ENCODE results near the gene KDM5C. TPM values are rescaled to one million over a fixed set of nuclear protein-coding genes. Genes with fewer than 3 reads are reported as not detected.

The KDM5C gene
- total and polyA plus RNA-seq, 9 of the 15 experiments (the other 6 are each of a cell fraction or from before 2014, with no cell fraction given), result 0.62 to 136 (median 52.4) TPM

DNA sequence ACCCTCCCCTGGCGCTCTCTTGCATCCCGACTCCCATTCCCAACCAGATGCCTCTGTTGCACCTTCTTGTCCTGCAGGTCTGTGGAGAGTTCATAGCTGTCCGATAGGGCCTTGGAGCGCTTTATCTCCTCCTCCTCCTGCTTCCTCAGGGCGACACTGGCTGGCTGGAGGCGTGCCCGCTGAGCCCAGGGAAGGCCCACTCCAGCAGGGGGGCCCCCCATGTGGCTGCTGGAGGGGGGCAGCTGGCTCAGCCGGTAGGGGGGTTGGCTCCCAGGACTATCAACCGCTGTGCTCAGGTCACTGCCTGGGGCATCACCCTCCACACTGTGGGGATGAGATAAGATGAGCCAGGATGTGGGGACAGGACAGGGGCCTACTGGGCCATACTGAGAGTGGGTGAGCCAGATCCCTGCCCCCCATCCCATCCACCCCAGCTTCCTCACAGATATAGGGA lies 30.8 kb upstream of the KDM5C start (continued):
- TF ChIP-seq ZNF707 (CRISPR knock-in tag; conservative IDR thresholded peaks at IDR 0.05) (no peak), RFX7 (CRISPR knock-in tag; IDR thresholded peaks at IDR 0.05) (no peak), ZNF174 (CRISPR knock-in tag; IDR thresholded peaks at IDR 0.05) (no peak), SAP30 (IDR thresholded peaks at IDR 0.05; ENCODE audit: borderline replicate concordance, insufficient read depth, low read depth, low read length, poor library complexity, severe bottlenecking) (no peak), MAFK (IDR thresholded peaks at IDR 0.05; ENCODE audit: low read length) (no peak), MEIS2 (IDR thresholded peaks at IDR 0.05; ENCODE audit: partially characterized antibody) (no peak), CREB3L1 (IDR thresholded peaks at IDR 0.05; ENCODE audit: borderline replicate concordance, low read depth) (no peak), PHF8 (IDR thresholded peaks at IDR 0.05; ENCODE audit: borderline replicate concordance, low read length) (peak; percentile 17; the same call in 1 of the 2 replicates), ZNF408 (CRISPR knock-in tag; IDR thresholded peaks at IDR 0.05; ENCODE audit: low read depth) (no peak), SMARCE1 (IDR thresholded peaks at IDR 0.05) (peak; percentile 62; the same call in 1 of the 2 replicates), ZNF436 (CRISPR knock-in tag; IDR thresholded peaks at IDR 0.05) (no peak), ZBTB17 (CRISPR knock-in tag; IDR thresholded peaks at IDR 0.05) (no peak), HDAC1 (IDR thresholded peaks at IDR 0.05) (no peak; a peak in 1 of 4 replicates), HLTF (IDR thresholded peaks at IDR 0.05) (no peak), ZNF311 (CRISPR knock-in tag; IDR thresholded peaks at IDR 0.05) (no peak), ZNF79 (CRISPR knock-in tag; IDR thresholded peaks at IDR 0.05; ENCODE audit: low read depth) (no peak), PTTG1 (tag; IDR thresholded peaks at IDR 0.05; ENCODE audit: low read depth) (no peak), NELFE (IDR thresholded peaks at IDR 0.05; ENCODE audit: insufficient read depth, insufficient read length) (no peak), SMAD1 (IDR thresholded peaks at IDR 0.05; ENCODE audit: low read depth, low read length, partially characterized antibody) (no peak), ZNF274 (IDR thresholded peaks at IDR 0.05; ENCODE audit: borderline replicate concordance, low read depth, low read length) (no peak), ZNF124 (CRISPR knock-in tag; IDR thresholded peaks at IDR 0.05) (no peak), ZC3H4 (CRISPR knock-in tag; IDR thresholded peaks at IDR 0.05; ENCODE audit: borderline replicate concordance) (no peak), MEF2D (tag; conservative IDR thresholded peaks at IDR 0.05; ENCODE audit: low read depth) (no peak)
- TF ChIP-seq, protein P1, sequence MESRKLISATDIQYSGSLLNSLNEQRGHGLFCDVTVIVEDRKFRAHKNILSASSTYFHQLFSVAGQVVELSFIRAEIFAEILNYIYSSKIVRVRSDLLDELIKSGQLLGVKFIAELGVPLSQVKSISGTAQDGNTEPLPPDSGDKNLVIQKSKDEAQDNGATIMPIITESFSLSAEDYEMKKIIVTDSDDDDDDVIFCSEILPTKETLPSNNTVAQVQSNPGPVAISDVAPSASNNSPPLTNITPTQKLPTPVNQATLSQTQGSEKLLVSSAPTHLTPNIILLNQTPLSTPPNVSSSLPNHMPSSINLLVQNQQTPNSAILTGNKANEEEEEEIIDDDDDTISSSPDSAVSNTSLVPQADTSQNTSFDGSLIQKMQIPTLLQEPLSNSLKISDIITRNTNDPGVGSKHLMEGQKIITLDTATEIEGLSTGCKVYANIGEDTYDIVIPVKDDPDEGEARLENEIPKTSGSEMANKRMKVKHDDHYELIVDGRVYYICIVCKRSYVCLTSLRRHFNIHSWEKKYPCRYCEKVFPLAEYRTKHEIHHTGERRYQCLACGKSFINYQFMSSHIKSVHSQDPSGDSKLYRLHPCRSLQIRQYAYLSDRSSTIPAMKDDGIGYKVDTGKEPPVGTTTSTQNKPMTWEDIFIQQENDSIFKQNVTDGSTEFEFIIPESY (CRISPR knock-in tag; IDR thresholded peaks at IDR 0.05), result no peak; the same call in 1 of the 2 replicates
- TF ChIP-seq, protein P2, sequence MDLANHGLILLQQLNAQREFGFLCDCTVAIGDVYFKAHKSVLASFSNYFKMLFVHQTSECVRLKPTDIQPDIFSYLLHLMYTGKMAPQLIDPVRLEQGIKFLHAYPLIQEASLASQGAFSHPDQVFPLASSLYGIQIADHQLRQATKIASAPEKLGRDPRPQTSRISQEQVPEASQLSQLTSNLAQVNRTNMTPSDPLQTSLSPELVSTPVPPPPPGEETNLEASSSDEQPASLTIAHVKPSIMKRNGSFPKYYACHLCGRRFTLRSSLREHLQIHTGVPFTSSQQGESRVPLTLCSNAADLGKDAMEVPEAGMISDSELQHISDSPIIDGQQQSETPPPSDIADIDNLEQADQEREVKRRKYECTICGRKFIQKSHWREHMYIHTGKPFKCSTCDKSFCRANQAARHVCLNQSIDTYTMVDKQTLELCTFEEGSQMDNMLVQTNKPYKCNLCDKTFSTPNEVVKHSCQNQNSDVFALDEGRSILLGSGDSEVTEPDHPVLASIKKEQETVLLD (IDR thresholded peaks at IDR 0.05), result peak; percentile 75; the same call in 1 of the 2 replicates
